Esophagus (tissue), 2 donors: ENCODE measurements around the gene FBXW2. TPM values are rescaled to one million over a fixed set of nuclear protein-coding genes. Genes with fewer than 3 reads are reported as not detected.

Experiments used
- H3K27ac ChIP-seq, 2 donors: one replicate each; pipeline ENCODE4 v1.5.1; 2013; ENCODE audit warnings: low read depth in 2 of 2, mild to moderate bottlenecking in 2 of 2, inconsistent platforms in 1 of 2, low read length in 1 of 2, moderate library complexity in 1 of 2
- H3K27me3 ChIP-seq, 2 donors: one replicate each; pipeline ENCODE4 v1.6.1; 2013; ENCODE audit warnings: low read length in 2 of 2, control low read depth in 1 of 2, mild to moderate bottlenecking in 1 of 2; ENCODE audit not compliant: insufficient read depth in 2 of 2, control insufficient read depth in 1 of 2
- H3K36me3 ChIP-seq, 2 donors: one replicate each; pipeline ENCODE4 v1.6.1; 2013; ENCODE audit warnings: low read length in 1 of 2; ENCODE audit not compliant: control insufficient read depth in 2 of 2, insufficient read depth in 2 of 2
- H3K4me1 ChIP-seq, 2 donors: one replicate each; pipeline ENCODE4 v1.6.1; 2013; ENCODE audit warnings: low read length in 1 of 2; ENCODE audit not compliant: control insufficient read depth in 2 of 2, insufficient read depth in 2 of 2
- H3K4me3 ChIP-seq, 2 donors: one replicate each; pipeline ENCODE4 v1.5.1; 2013; ENCODE audit warnings: low read length in 2 of 2, mild to moderate bottlenecking in 2 of 2, low read depth in 1 of 2, moderate library complexity in 1 of 2
- H3K9me3 ChIP-seq, 2 donors: one replicate each; pipeline ENCODE4 v1.6.1; 2013; ENCODE audit warnings: mild to moderate bottlenecking in 2 of 2, low read depth in 1 of 2, low read length in 1 of 2, moderate library complexity in 1 of 2; ENCODE audit not compliant: control insufficient read depth in 2 of 2, insufficient read depth in 1 of 2
- WGBS, 2 donors: extraction: QIAGEN DNeasy Blood & Tissue Kit; methylation state at CpG; one replicate each; pipeline ENCODE4 v1.1.7; 2013; 5-methylcytosine and 5-hydroxymethylcytosine counted together
- polyA plus RNA-seq, 2 donors: library from polyadenylated mRNA; stranded (reverse); fragments of 200-250 nt; gene quantifications; one replicate each; pipeline ENCODE4 v1.2.3, GENCODE V29; 2013
- donor health status: healthy with polysubstance abuse.
- donor health status: Bipolar disorder and iron deficiency.

FBXW2 gene
- polyA plus RNA-seq, 2 donors = 7.1 to 15.7 TPM

GRCh38 chr9:120737416-120738165 is 55.6 kb downstream of the FBXW2 start:
- H3K36me3 ChIP-seq = no peaks in the 10 kb centered on the region
- H3K4me1 ChIP-seq = peaks cover 0 to 2% of the 10 kb centered on the region in 2 donors
- H3K27me3 ChIP-seq = no peaks in the 10 kb centered on the region
- H3K27ac ChIP-seq = no peak overlapping the region
- 93 to 97% methylated on average over 5 of the region's 5 CpGs for WGBS, 2 donors
- no peaks in the 10 kb centered on the region for H3K9me3 ChIP-seq
- no peak overlapping the region for H3K4me3 ChIP-seq

- H3K27me3 ChIP-seq = no peaks in the 10 kb centered on the region
- 87% methylated on average over 2 of the region's 2 CpGs for WGBS, 2 donors
- peaks cover 0 to 2% of the 10 kb centered on the region in 2 donors for H3K4me1 ChIP-seq
- H3K9me3 ChIP-seq = no peaks in the 10 kb centered on the region
- no peak overlapping the region for H3K4me3 ChIP-seq
- H3K36me3 ChIP-seq = no peaks in the 10 kb centered on the region
- H3K27ac ChIP-seq = no peak overlapping the region
Measured at GRCh38 chr9:120736881-120737280, 56.3 kb downstream of the FBXW2 start.

- Histone ChIP-seq H3K27me3 (no peaks in the 10 kb centered on the region), H3K9me3 (no peaks in the 10 kb centered on the region), H3K27ac (no peak overlapping the region), H3K4me1 (peaks cover 0 to 2% of the 10 kb centered on the region in 2 donors), H3K36me3 (no peaks in the 10 kb centered on the region), H3K4me3 (no peak overlapping the region)
- 65 to 66% methylated on average over 3 of the region's 3 CpGs for WGBS, 2 donors
Measured at GRCh38 chr9:120735415-120736126, 57.6 kb downstream of the FBXW2 start.

- 29 to 59% methylated on average over 2 of the region's 2 CpGs for WGBS, 2 donors
- Histone ChIP-seq H3K27ac (no peak overlapping the region), H3K4me1 (peaks cover 0 to 2% of the 10 kb centered on the region in 2 donors), H3K9me3 (no peaks in the 10 kb centered on the region), H3K36me3 (no peaks in the 10 kb centered on the region), H3K27me3 (no peaks in the 10 kb centered on the region), H3K4me3 (no peak overlapping the region)
Measured at GRCh38 chr9:120734607-120735410, 58.4 kb downstream of the FBXW2 start.

DNA sequence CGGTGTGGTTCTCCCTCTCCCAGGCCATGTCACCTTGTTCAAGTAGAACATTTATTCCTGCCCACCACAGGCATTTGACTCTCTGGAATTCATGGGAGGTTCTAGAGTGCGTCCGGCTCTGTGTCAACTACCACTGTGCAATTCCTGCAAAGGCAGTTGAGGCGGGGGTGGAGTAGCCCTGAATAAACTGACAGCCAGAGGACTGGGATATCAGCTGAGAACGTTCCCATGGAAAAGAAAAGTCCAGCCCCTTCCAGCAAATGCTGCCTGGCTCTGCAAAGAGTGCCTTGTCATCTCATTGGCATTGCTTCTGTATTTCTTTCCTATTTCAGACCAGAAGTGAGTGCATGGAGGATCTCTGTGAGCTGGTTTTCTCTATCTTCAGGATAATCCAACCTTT is 60.0 kb downstream of the FBXW2 start:
- Histone ChIP-seq H3K4me1 (peaks cover 0 to 2% of the 10 kb centered on the region in 2 donors), H3K27ac (no peak overlapping the region), H3K36me3 (no peaks in the 10 kb centered on the region), H3K27me3 (no peaks in the 10 kb centered on the region), H3K9me3 (no peaks in the 10 kb centered on the region), H3K4me3 (no peak overlapping the region)
- WGBS, 2 donors = 72 to 80% methylated on average over 5 of the region's 5 CpGs

GRCh38 chr9:120730654-120731514 is 62.3 kb downstream of the FBXW2 start:
- Histone ChIP-seq H3K4me1 (peaks cover 0 to 2% of the 10 kb centered on the region in 2 donors), H3K27me3 (no peaks in the 10 kb centered on the region), H3K4me3 (no peak overlapping the region), H3K9me3 (no peaks in the 10 kb centered on the region), H3K27ac (no peak overlapping the region), H3K36me3 (no peaks in the 10 kb centered on the region)
- WGBS, 2 donors = 67 to 77% methylated on average over 7 of the region's 7 CpGs

GRCh38 chr9:120729791-120730241 is 63.4 kb downstream of the FBXW2 start:
- 61 to 63% methylated on average over 5 of the region's 5 CpGs for WGBS, 2 donors
- Histone ChIP-seq H3K4me1 (peaks cover 0 to under 1% of the 10 kb centered on the region in 2 donors), H3K27me3 (no peaks in the 10 kb centered on the region), H3K36me3 (no peaks in the 10 kb centered on the region), H3K4me3 (no peak overlapping the region), H3K27ac (no peak overlapping the region), H3K9me3 (no peaks in the 10 kb centered on the region)

- Histone ChIP-seq H3K27me3 (no peaks in the 10 kb centered on the region), H3K27ac (no peak overlapping the region), H3K36me3 (no peaks in the 10 kb centered on the region), H3K4me3 (no peak overlapping the region), H3K4me1 (no peaks in the 10 kb centered on the region), H3K9me3 (no peaks in the 10 kb centered on the region)
- 79 to 85% methylated on average over 2 of the region's 2 CpGs for WGBS, 2 donors
Measured at GRCh38 chr9:120726484-120726883, 66.7 kb downstream of the FBXW2 start.

DNA sequence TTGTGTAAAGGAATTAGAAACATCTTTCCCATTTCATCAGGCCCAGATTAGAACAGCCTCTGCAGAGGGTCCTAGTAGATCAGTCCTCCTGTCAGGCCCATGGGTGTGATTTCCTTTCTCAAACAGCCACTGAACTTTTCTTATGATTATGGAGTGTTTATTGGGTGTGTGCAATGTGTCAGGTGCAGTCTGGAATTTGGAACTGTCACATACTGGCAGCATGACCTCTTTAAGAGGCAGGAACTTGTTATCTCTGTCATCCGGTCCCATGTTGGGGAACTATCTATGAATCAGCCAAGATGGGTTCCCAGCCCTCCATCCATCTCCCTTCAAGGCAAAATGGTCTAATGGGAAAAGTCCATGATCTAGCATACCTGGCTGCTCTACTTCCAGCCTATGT is 67.3 kb downstream of the FBXW2 start:
- Histone ChIP-seq H3K27ac (no peak overlapping the region), H3K9me3 (no peaks in the 10 kb centered on the region), H3K4me3 (no peak overlapping the region), H3K36me3 (no peaks in the 10 kb centered on the region), H3K4me1 (no peaks in the 10 kb centered on the region), H3K27me3 (no peaks in the 10 kb centered on the region)
- 69 to 80% methylated on average over 1 of the region's 1 CpG for WGBS, 2 donors
